Right forelimb (tissue), 1 donor: ENCODE measurements around the gene LBH.

Experiments used
- DNase-seq: peaks from one replicate; pipeline ENCODE4 v3.0.0-alpha.2; 2018

LBH gene

GRCh38 chr2:30231212-30231995 lies at the start of gene LBH:
Gene LBH (plus strand): TSS chr2:30231534. CDS start chr2:30231739, 205 bp downstream.
- peak; percentile 97 for DNase-seq

DNA sequence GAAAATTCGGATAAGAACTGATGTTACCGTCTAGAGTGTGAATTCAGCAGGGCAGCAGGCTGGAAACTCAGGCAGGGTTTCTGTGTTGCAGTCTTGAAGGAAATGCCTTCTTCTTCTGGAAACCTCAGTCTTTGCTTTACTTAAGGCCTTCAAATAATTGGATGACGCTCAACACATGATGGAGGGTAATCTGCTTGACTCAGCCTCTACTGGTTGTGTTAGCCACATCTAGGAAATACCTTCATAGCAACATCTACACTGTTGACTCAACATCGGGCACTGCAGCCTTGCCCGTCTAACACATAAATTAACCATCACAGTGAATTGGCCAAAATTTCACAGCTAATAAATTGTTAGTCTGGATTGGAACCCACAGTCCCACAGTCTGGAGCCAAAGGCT lies 47.3 kb upstream of the LBH start:
- no peak for DNase-seq

DNA sequence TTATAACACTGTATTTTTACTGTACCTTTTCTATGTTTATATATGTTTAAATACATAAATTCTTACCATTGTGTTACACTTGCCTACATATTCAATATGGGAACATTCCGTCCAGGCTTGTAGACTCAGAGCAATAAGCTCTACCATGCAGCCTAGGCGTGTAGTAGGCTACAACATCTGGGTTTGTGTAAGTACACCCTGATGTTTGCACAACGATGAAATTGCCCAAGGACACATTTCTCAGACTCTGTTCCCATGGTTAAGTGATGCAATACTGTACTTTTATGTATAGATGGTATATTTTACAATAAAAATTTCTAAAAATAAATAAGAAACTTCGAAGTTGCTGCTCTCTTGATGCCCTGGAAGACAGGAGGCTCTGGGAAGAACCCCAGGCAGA lies 46.2 kb upstream of the LBH start:
- no peak for DNase-seq

DNA sequence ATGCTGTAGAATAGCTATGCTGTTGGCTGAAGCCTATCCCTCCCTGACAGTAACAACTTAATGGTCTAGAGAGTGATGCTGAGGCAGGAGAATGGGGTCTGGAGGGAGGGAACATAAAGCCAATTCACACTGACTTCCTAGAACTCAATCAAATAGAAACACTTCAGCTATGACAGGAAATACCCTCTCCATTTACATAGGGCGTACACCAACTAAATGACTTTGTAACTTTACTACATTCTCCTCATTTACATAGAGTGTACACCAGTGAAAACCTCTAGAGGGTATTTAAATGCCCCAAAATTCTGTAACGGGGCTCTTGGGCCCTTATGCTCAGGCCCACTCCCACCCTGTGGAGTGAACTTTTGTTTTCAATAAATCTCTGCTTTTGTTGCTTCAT lies 43.0 kb upstream of the LBH start:
- no peak for DNase-seq

DNA sequence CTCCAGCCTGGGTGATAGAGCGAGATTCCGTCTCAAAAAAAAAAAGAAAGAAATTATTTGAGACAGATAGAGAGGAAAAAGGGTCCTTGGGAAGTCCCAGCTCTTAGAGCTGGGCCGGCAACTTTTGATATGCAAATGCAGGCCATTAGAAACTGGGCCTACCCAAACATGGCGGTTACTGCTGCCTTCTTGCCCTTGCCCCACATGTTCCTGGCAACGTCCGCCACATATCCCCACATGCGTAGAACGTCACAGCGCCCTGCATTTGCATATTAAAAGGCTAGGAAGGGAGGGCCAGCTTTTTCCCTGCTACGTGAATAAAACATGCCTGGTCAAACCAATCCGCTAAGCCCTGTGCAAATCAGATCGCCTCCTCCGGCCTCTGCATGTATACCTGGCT lies 40.7 kb upstream of the LBH start:
- no peak for DNase-seq

DNA sequence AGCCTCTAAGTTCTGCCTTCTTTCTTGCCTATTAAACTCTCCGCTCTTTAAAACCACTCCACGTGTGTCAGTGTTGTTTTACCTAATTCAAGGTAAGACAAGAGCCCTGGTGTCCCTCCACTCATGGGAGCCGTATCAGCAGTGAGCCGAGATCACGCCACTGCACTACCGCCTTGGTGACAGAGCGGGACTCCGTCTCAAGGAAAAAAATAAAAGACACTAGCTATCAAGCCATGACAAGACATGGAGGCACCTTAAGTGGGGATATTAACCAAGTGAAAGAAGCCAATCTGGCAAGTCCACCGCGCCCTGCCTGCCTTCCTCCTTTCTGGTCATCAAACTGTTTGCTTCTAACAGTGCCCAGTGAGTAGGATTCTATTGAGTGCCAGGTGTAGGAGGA lies 40.2 kb upstream of the LBH start:
- no peak for DNase-seq

GRCh38 chr2:30191819-30192271 lies 39.5 kb upstream of the LBH start:
- no peak for DNase-seq

- no peak for DNase-seq
Measured at GRCh38 chr2:30192314-30192713, 39.0 kb upstream of the LBH start.

GRCh38 chr2:30193104-30193681 lies 38.1 kb upstream of the LBH start:
- DNase-seq = no peak

- no peak for DNase-seq
Measured at GRCh38 chr2:30194421-30194820, 36.9 kb upstream of the LBH start.

DNA sequence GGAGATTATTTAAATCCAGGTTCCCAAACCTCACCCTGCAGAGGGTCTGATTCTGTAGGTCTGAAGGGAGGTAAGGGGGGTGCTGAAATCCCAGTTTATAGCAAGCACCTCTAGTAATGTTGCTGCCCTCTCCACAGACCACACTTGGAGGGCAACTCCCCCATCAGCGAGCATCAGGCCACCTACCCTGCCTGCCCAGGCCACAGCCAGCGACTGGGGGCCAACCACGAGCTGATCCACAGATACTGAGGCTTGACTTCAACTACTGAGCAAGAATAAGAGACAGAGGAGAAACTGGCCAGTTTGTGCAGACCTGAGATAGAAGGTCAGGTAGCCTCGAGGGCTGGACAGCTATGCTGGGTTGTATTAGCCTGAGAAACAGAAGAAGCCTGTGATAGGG lies 36.3 kb upstream of the LBH start:
- no peak for DNase-seq

GRCh38 chr2:30197570-30198192 lies 33.7 kb upstream of the LBH start:
- no peak for DNase-seq

GRCh38 chr2:30201990-30202389 lies 29.3 kb upstream of the LBH start:
- DNase-seq = no peak

DNA sequence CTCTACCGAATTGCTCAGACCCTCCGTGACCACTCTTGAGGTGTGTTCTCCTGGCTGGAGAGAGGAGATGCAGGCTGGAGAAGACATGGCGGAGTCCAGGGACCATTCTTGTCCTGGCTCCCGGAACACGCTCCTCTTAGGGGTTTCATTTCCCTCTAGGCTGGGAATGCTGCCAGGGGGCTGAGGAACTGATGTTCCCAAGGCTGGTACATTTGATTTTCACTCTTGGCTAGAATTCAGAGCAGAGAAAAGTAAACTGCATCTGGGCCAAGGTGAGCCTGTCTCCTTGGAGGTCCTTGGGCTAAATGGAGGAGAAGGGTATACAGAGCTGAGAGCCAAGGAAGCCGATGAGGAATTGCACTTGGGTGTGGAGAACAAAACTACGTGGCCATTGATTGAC lies 28.2 kb upstream of the LBH start:
- DNase-seq = no peak

DNA sequence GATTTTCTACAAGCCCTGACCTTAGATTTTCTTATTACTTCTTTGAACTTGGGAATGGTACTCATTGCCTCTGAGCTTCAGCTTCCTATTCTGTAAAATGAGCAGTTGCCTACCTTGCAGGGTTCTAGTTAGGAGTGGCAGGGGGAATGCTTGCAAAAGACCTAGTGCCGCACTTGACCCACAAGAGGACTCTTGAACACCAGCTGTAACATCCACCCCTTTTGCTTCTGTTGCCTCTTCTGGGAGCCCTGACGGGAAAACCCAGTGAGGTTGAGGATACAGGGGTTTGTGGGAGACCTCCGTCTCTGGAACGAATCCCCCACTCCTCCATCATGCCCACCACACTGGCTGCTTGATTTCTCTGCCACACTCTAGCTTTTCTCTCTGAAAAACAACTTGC lies 27.1 kb upstream of the LBH start:
- DNase-seq = no peak

DNA sequence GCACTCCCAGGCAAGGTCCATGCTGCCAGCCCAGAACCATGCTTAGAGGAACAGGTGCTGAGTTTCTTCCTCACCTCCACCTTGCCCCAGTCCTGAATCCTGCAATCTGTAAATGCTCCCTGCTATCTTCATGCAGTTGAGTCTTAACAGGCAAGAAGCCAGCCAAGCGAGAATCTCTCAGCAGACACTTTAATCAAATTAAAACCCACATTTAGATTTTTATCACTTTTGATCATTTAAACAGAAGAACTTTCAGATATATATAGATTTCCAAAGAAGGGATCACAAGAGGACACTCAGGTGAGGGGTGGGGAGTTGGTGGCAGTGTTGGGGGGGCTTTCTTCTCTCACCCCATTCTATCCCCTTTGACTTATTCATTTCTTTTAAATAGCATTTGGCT lies 25.9 kb upstream of the LBH start:
- no peak for DNase-seq

DNA sequence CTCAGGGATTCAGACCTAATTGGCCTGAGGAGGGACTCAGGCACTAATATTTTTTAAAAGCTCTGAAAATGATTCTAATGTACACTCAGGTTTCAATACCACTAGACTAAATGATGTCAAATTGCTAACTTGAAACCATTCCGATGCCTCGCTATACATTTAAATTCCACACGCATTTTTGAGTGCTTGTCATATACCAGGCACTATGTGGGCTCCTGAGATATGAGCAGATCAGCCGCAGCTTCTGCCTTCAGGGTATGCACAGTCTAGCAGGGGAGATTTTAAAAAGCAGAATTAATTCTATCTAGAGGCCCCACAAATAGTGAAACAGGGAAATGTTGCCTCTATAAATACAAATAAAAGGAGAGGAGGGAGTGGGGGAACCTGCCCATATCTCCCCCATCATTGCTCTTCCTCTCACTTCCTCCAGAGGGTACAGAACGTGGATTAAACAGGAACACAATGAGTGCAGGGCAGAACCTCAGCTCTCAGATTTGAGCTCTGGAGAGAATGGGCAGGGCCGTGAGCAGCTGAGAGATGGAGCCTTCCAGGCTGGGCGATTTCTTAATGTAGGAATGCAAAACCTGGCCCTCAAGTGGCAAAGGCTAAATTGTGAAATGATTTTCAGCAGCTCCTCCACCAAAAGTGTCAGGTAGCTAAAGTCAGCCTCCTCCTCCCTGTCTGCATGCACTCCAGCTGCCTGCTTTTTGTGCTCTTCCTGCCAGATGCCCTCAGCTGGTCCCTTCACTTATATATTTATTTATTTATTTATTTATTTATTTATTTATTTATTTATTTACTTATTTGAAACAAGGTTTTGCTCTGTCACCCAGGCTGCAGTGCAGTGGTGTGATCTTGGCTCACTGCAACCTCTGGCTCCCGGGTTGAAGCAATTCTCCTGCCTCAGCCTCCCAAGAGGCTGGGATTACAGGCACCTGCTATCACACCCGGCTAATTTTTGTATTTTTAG lies 24.6 kb upstream of the LBH start:
- DNase-seq = no peak

DNA sequence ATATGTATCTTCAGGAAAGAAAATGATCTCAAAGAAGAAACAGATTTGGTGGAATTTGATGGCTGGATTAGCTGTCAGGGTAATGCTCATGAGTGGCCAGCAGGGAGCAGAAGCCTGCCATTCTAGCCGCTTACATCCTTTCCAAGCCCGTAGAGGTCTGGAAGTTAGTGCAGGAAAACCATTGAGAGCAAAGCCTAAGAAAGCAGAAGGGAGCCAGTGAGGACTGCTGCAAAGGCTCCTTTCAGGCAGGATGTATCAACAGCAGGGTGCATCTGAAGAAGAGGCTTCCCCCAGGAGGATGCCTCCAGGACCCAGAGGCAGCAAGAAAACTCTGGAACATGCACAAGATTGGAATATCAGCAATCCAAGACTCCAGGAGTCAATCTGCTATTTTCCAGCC lies 22.9 kb upstream of the LBH start:
- peak; percentile 72 for DNase-seq

DNA sequence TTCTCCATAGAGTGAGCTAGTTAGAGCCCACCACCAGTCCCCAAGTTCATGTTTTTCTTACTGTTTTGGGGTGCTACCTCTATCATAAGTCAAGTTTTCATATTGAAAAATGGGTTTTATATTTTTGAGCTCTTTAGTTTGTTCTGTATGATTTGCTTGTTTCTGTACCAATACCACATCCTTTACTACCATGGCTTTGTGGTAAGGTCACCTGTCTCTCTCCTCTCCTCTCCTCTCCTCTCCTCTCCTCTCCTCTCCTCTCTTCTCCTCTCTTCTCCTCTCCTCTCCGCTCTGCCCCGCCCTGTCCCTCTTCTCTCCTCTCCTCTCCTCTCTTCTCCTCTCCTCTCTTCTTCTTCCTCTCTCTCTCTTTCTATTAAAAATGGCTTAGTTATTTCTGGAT lies 22.1 kb upstream of the LBH start:
- DNase-seq = no peak

- DNase-seq = no peak
Measured at GRCh38 chr2:30213326-30213725, 18.0 kb upstream of the LBH start.

GRCh38 chr2:30213907-30214463 lies 17.3 kb upstream of the LBH start:
- no peak for DNase-seq

DNA sequence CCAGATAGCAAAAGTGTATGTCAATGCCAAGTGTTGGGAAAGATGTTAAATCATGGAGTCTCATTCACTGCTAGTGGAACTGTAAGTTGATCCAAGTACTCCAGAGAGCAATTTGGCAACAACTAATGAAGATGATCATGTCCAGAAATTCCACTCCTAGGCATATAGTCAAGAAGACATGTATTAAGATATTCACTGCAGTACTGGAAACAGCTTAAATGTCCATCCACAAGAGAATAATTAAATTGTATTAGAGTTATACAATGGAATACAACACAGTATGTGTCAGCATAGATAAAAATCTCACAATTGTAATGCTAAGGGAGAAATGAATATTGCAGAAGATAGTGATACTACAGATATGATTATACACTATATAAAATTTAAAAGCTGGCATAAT lies 15.2 kb upstream of the LBH start:
- no peak for DNase-seq
